ENCODE data around the gene ISCA1. TPM values are rescaled to one million over a fixed set of nuclear protein-coding genes. Genes with fewer than 3 reads are reported as not detected.

ISCA1 gene
- total RNA-seq, 1 donor from 2014 or later, result 22.0 TPM

GRCh38 chr9:86252870-86253269 lies 29.5 kb downstream of the ISCA1 start:
- intact Hi-C loops (cut with DNase I), result no loop called here
- Histone ChIP-seq H3K4me3 (no peak overlapping the region), H3K36me3 (no peaks in the 10 kb centered on the region), H3K9me3 (peaks cover 10% of the 10 kb centered on the region), H3K27me3 (no peaks in the 10 kb centered on the region), H3K4me1 (no peaks in the 10 kb centered on the region), H3K27ac (no peak overlapping the region)
- ATAC-seq (no peak), DNase-seq (no peak)
- TF ChIP-seq, protein P1, sequence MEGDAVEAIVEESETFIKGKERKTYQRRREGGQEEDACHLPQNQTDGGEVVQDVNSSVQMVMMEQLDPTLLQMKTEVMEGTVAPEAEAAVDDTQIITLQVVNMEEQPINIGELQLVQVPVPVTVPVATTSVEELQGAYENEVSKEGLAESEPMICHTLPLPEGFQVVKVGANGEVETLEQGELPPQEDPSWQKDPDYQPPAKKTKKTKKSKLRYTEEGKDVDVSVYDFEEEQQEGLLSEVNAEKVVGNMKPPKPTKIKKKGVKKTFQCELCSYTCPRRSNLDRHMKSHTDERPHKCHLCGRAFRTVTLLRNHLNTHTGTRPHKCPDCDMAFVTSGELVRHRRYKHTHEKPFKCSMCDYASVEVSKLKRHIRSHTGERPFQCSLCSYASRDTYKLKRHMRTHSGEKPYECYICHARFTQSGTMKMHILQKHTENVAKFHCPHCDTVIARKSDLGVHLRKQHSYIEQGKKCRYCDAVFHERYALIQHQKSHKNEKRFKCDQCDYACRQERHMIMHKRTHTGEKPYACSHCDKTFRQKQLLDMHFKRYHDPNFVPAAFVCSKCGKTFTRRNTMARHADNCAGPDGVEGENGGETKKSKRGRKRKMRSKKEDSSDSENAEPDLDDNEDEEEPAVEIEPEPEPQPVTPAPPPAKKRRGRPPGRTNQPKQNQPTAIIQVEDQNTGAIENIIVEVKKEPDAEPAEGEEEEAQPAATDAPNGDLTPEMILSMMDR (IDR thresholded peaks at IDR 0.05), result no peak

DNA sequence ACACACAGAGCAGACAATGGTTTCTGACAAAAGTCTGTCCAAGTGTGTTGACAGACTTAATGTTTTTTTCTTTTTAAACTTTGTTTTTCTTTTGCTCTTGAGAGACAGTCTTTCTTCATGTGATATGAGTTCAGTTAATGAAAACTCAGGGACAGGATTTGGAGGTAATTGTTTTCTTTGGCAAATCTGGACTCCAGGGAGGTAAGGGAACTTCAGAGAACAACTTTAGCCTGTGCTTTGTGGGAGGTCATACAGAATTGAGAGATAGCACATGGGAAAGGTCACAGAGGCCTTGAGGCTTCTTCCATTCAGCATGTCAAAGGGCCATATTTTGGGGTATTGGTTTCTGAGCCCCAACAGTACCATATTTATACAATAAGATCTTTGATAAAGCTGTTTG lies 32.2 kb downstream of the ISCA1 start:
- TF ChIP-seq, protein P1 (IDR thresholded peaks at IDR 0.05), result no peak
- Histone ChIP-seq H3K27ac (no peak overlapping the region), H3K4me3 (no peak overlapping the region), H3K27me3 (no peaks in the 10 kb centered on the region), H3K36me3 (no peaks in the 10 kb centered on the region), H3K4me1 (no peaks in the 10 kb centered on the region), H3K9me3 (peaks cover 10% of the 10 kb centered on the region)
- DNase-seq (no peak), ATAC-seq (no peak)
- intact Hi-C loops (cut with DNase I), result no loop called here

DNA sequence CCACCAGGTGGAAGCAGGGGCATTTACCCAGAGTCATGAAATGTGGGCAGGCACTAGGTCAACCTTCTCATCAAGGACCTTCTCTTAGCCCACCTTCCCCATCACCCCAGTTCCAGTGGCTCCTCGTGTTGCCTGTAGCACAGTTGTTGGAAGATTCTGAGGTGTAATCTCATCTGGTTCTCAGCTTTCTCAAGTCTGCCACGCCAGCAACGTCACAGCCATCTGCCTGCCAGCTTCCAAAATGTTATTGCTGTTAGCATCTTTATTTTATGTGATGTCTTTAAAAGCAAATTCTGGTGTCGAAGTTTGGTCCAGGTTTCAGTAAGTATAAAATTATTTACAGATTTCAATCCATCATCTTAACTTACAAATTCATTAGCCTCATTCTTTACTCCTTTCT lies 33.6 kb downstream of the ISCA1 start:
- ATAC-seq, result no peak
- intact Hi-C loops (cut with DNase I), result no loop called here
- Histone ChIP-seq H3K36me3 (no peaks in the 10 kb centered on the region), H3K27ac (no peak overlapping the region), H3K4me3 (no peak overlapping the region), H3K4me1 (no peaks in the 10 kb centered on the region), H3K9me3 (peaks cover 10% of the 10 kb centered on the region), H3K27me3 (no peaks in the 10 kb centered on the region)
- DNase-seq, result no peak
- TF ChIP-seq, protein P1 (IDR thresholded peaks at IDR 0.05), result no peak

GRCh38 chr9:86246752-86247161 lies 35.6 kb downstream of the ISCA1 start:
- intact Hi-C loops (cut with DNase I), result no loop called here
- H3K4me3 ChIP-seq, result no peak overlapping the region
- ATAC-seq, result no peak

GRCh38 chr9:86242071-86242470 lies 40.3 kb downstream of the ISCA1 start:
- Histone ChIP-seq H3K27ac (no peak overlapping the region), H3K9me3 (no peaks in the 10 kb centered on the region), H3K4me3 (no peak overlapping the region), H3K27me3 (no peaks in the 10 kb centered on the region), H3K36me3 (no peaks in the 10 kb centered on the region), H3K4me1 (no peaks in the 10 kb centered on the region)
- TF ChIP-seq, protein P1 (IDR thresholded peaks at IDR 0.05), result no peak
- ATAC-seq, result peak; percentile 48
- intact Hi-C loops (cut with DNase I), result no loop called here
- no peak for DNase-seq

More at GRCh38 chr9:86246752-86247161, 35.6 kb downstream of the ISCA1 start:
- TF ChIP-seq, protein P1 (IDR thresholded peaks at IDR 0.05), result peak; percentile 14
- Histone ChIP-seq H3K4me1 (no peaks in the 10 kb centered on the region), H3K9me3 (no peaks in the 10 kb centered on the region), H3K27ac (no peak overlapping the region), H3K36me3 (no peaks in the 10 kb centered on the region), H3K27me3 (no peaks in the 10 kb centered on the region)
- no peak for DNase-seq

DNA sequence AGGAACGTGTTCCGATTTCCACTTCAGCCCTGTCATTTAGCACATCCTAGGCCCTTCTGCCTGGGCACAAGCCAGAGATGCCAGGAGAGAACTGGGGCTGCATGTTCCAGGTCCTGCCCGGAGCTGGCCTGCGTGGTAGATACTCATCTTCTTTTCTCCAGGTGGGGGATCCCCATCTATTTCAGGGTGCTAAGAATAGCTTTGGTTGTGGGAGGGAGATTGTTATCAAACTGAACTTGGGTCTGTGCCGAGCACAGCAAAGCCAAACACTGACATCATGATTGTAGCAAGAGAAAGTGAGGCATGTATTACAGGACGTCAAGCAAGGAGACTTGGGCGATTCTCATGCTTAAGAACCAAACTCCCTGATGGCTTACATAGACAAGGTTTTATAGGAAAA lies 41.1 kb downstream of the ISCA1 start:
- H3K4me1 ChIP-seq, result no peaks in the 10 kb centered on the region
- H3K4me3 ChIP-seq, result no peak overlapping the region
- ATAC-seq (no peak), DNase-seq (no peak)
- intact Hi-C loops (cut with DNase I), result no loop called here
- no peaks in the 10 kb centered on the region for H3K9me3 ChIP-seq
- no peaks in the 10 kb centered on the region for H3K27me3 ChIP-seq
- no peaks in the 10 kb centered on the region for H3K36me3 ChIP-seq
- TF ChIP-seq, protein P1 (IDR thresholded peaks at IDR 0.05), result no peak
- no peak overlapping the region for H3K27ac ChIP-seq
